PC-3 (cell line): Measurements from ENCODE around the gene SIRPB2.

ENCODE experiments used
- CTCF ChIP-seq: fragments of 300-600 bp; sonication (generic); conservative IDR thresholded peaks from 2 replicates; pipeline ENCODE4 v1.5.1; 2017; ENCODE audit warnings: antibody characterized with exemption, low read depth, mild to moderate bottlenecking, low read length
- EZH2 ChIP-seq: fragments of 300-600 bp; sonication (generic); IDR thresholded peaks from one replicate; pipeline ENCODE4 v1.6.1; 2017; ENCODE audit warnings: antibody characterized with exemption, mild to moderate bottlenecking, low read length; ENCODE audit not compliant: unreplicated experiment
- EZH2phosphoT487 ChIP-seq: fragments of 300-600 bp; sonication (generic); IDR thresholded peaks from 2 replicates; pipeline ENCODE4 v1.6.1; 2018; ENCODE audit warnings: mild to moderate bottlenecking, antibody characterized with exemption, low read length, borderline replicate concordance

DNA sequence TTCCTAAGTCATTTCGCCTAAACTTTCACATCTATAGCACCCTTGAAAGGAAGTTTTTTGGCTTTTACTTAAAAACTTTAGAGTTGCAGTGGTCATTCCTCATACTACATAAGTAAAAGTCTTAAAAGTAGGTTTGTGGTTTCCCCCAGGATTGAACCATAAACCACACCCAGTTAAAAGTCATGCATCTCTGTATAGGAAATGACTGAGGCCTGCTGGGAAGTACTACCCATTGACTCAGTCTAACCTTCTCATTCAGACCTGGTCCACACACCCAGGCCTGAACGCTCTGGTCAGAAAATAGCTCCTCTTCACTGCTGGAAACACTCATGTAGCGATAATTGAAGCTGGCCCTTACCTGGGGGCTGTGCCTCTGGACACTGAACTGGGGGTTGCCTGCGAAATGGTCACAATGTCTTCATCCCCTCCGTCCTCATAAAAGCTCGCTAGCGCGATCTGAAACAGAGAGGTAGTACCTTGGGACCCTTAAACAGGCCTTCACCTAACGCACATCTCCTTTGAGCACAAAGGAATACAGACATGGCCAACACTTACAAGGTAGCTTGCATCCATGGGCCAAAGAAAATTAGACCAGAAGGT is 27.1 kb downstream of the SIRPB2 start:
- TF ChIP-seq CTCF (no peak), EZH2 (no peak), EZH2phosphoT487 (no peak)
